ENCODE data around the gene SLCO3A1.
A peak's percentile ranks its signal among the peaks of the same experiment; 100 is the strongest.
"Not testable (repeated sequence)": the region's sequence is repeated elsewhere in the genome, so short reads cannot be mapped to it uniquely, and the experiment has no call there.

Gene SLCO3A1

DNA sequence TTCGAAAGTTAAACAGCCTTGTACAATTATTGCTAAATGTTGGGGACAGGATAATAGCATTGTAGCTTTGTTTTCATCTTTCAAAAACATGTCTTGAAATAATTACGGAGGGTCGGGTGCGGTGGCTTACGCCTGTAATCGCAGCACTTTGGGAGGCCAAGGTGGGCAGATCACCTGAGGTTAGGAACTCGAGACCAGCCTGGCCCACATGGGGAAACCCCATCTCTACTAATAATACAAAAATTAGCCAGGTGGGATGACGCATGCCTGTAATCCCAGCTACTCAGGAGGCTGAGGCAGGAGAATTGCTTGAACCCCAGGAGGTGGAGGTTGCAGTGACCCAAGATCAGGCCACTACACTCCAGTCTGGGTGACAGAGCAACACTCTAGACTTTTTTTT lies 216.7 kb downstream of the SLCO3A1 start:
- not testable (repeated sequence) for DNase-seq (ENCODE audit: low spot score)

DNA sequence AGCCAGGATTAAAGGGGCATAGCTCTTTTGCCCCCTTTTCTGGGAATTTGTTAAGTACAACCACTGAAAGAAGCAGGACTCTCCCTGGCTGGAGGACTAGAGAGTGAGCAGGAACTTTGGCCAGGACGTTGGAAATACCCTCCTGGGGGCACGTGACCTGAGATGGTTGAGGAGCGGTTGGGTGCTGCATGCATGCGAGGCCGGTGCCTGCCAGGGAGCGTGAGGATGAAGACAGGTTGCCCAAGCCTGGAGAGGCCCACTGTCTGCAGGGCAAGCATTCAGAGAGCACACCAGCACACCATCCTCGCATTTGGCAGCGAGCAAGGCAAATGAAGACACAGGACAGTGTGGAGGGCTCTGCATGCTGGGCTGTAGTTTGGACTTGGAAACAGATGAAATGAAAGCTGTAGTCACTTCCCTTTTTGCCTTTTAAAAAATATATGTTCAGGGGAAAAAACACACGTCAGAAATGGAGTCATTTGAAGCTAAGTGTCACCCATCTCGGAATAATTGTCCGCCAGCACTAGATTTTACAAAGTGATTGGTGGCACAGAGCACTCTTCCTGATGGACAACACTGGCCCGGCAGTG lies 217.6 kb downstream of the SLCO3A1 start:
- DNase-seq (ENCODE audit: low spot score): no peak

DNA sequence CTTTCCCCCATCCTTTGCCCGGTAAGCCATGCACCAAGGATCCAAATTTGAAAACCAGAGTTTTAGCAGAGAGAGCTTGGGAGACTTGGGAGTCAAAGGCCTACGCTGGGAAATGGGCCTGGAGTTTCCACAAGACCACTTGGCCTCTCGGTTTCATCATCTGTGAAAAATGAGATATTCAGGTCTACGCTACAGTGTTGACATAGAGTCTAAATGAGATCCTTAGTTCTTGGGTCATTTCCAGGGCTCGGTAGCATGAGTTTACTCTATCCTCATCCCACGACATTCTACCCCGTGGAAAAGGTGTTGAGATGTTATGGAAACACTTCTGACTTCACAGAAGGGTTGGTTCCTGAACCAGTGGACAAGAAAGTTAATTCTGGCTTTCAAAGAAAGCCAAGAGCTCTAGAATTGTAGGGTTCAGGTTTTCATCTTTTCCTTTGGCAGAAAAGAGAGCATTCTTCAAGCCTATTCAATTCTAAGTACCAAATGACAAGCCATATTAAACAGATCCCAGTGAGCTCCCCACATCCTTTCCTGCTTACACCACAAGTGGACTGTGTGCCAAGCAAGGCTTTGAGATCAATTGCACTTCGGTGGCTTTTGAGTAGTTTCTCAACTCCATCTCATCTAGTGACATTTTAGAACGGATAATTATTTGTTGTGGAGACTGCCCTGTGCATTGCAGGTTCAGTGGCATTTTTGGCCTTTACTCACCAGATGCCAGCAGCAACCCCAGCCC lies 219.7 kb downstream of the SLCO3A1 start:
- DNase-seq (ENCODE audit: low spot score): no peak

DNA sequence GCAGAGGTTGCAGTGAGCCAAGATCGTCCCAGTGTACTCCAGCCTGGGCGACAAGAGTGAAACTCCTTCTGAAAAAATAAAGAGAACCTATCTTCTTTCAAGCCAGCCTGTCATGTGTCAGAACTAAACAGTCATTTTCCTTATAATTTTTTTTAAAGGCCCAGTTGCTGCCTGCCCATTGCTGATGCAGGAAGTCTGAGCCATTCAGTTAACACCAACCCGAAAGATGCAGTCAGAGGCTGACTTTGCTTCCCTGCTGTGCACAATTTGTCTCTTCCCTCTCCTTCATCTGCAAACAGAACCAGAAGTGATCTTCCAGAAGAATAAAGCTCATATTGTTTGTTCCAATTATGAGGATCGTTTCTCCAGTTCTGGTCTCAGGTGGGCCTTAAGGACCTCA lies 220.6 kb downstream of the SLCO3A1 start:
- no peak for DNase-seq (ENCODE audit: low spot score)

DNA sequence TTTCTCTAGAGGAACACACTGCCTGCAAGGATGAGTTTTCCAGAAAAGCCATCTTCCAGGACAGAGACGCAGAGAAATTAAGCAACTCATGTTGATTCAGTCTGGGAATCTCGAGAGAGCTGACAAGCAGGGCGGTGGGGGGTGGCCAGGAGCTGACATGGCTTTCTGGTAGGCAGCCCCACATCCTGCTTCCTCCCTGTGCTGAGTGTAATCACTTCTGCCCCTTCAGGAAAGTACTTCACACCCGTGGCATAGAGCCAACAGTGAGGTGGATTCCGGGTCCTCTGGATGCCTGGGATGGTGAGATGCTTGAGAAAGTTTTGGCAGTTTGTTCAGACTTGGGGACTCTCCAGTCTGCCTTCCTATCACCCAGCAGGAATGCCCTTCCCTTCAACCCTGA lies 221.1 kb downstream of the SLCO3A1 start:
- no peak for DNase-seq (ENCODE audit: low spot score)

DNA sequence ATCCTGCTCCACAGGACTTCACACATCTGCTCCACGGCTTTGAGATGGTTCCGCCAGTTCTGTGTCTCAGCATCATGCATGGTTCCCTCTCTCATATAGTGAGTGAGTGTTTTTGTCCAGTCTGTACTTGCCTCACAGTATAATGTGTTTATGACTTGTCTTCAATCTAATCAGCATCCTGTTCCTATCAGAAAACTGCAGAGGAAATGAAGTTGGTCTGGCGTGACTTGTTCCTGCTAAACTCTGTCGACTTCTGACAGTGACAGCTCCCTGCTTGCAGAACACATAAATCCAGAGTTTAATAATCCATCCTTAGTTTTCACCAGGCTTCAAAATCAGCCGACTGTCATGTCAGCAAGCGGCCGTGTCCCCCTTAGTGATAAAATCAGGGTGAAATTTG lies 222.3 kb downstream of the SLCO3A1 start:
- DNase-seq (ENCODE audit: low spot score): no peak

DNA sequence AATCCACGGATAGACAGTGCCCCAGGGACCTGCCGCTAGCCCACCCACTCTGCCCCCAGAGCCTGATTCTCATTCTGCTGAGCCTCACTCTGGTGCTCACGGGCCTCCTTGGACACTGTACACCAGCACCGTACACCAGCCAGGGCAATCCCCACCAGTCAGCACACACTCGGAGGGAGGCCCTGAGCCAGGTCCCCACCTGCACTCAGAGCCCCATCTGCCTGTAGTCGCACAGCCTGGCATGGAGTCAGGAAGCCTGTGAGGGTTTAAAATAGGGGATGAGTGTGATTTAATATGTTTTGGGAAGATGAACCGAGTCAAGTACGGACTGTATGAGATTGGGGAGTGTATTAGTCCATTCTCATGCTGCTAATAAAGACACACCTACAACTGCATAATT lies 223.0 kb downstream of the SLCO3A1 start:
- no peak for DNase-seq (ENCODE audit: low spot score)

DNA sequence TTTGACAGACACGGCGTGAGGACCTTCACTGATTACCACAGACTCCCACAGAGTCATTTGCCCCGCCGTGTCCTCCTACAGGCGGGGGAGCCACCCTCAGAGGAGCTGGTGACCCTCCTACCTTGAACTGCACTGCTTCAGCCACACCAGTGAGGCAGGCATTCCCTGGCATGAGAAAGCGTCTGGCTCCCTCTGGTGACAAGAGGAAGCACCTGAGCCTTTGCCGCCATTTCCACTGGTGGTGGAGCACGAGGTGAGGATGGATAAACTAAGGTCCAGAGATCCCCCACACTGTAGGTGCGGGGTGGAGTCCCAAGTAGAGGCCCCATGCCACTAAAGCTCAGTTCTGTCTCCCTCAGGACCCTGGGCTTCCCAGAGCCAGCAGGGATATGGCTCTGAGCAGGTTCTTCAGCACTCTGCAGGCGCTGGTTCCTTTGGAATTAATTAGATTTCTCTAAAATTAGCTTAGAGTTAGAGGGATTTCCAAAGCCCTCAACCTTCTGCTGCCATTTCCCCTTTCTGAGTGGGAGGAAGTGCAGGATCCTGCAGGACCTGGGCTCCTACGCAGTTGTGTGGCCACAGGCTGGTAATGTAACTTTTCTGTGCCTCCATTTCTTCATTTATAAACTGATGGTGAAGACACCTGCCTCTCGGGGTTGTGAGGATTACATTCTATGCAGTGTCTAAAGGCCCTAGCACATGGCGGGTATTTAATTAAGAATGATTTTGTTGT lies 224.0 kb downstream of the SLCO3A1 start:
- peak; percentile 62 for DNase-seq (ENCODE audit: low spot score)

DNA sequence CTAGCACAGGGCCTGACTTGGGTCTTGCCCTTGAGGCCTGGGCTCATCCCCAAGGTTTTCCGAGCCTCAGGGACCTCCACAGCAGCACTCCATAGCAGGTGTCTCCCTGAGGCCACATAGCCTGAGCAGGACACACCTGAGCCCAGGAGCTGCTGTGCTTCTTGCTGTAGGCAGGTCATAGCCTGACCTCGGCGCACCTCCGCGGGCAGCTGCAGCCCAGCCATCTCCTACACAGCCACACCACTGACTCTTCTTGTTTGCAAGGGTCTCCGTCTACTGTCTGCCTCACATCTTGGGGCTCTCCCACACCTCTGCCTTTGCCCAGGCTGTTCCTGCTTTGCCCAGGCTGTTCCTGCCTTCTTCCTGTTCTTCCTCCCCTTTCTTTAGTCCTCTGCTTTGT lies 224.8 kb downstream of the SLCO3A1 start:
- DNase-seq (ENCODE audit: low spot score): no peak

DNA sequence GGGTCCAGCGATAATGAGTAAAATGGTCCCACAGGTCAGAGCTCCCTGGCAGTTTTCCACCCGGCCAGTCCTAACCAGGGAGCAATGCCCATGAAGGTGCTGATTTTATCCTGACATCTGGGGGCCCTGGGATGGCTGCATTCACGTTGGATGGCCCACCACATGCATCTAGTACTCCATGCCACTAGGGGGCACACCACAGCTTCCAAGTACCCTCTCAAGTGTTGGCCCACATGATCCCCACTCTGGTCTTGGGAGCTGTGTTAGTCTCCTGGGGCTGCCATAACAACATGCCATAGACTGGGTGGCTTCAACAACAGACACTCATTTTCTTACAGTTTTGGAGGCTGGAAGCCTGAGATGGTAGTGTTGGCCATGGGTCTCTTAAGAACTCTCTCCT lies 225.5 kb downstream of the SLCO3A1 start:
- DNase-seq (ENCODE audit: low spot score): no peak

DNA sequence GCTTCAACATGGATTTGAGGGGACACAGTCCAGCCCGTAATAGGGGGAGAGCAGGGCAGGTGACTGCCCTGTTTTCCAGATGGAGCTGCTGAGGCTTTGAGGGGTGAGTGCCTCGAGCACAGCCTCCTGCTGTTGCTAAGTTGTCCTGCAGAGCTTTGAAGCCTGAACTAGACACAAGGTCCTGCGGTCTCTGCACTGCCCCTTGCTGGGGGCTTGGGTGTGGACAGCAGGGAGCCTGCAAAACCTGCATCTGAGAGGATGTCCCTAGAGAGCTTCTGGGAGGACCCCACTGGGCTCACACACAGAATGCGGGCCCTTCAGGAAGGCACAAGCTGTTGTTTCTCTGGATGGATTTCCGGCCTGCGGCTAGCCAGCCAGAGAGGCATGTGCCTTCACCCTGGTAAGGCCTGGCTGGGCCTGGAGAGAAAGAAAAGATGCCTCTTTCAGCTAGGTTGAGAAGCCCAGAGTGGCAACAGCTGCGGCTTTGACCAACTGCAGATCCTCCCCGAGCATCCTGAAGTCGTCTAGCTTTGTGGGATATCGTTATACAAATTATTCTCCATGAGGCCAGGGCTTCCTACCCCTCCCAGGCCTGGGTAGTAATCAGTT lies 226.2 kb downstream of the SLCO3A1 start:
- DNase-seq (ENCODE audit: low spot score): no peak

DNA sequence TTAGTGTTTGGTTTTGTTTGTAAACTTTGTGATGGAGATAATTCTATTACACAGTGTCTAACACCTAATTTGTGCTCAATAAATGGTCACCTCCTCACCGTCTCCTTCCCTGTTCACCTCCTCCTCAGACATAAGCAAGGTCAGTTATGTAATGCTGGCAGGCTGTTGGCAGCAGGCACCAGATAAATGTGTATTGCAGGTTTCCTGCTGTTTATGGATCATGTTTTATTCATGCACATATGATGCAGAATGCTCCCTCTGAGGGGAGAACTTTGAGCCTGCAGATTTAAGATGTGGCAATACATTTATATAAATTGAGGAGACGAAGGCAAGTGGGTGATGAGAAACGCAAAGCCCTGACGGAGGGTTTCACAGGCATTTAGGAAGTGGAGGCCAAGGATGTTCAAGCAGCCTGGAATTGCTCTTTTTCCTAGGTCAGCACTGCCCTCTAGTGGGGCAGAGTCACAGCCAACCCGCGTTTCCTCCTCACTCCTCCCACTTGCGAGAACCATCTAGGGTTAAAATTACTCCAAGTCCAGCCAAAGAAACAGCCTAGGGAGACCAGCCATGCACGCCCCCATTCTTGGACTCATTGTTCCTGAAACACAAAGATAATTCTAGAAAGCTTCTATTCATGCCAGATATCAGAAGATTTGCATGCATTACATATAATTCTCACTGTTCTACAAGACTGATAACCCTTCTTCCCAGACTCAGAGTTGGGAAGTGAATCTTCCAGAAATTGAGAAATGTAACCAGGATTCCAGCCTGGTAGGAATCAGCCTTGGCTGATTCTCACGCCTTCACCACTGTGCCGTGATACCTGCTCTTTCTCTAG lies 228.7 kb downstream of the SLCO3A1 start:
- DNase-seq (ENCODE audit: low spot score): peak; percentile 36

DNA sequence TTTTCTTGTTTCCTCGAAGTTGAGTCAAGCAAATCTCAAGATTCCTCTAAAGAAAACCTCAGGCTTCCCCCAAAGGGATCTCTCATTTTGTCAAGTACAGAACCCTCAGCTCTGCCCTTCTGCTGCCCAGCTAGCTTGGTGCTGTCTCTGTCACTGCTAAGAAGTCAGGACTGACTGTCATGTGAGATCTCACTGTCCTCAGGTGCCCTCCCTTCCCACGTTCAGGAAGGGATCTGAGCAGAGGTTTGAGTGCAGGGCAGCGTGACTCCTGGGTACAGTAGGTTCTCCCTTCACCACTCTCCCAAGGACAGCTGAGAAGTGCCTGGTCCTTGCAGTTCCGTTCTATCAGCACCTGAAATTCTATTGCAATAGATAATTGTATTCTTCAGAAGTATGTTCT lies 229.7 kb downstream of the SLCO3A1 start:
- no peak for DNase-seq (ENCODE audit: low spot score)

DNA sequence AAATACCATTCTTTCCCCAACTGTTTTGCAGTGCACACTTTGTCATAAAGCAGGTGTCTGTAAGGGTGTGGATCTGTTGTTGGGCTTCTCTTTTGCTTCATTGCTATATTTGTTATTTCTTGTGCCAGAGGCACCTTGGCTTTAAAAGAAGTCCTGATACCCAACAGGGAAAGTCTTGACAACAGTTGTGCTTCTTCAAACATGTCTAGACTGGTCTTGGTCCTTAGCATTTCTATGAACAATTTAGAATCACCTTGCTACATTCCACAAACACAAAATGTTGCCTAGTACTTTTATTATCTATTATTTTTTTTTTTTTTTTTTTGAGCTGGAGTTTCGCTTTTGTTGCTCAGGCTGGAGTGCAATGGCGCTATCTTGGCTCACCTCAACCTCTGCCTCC lies 233.7 kb downstream of the SLCO3A1 start:
- no peak for DNase-seq (ENCODE audit: low spot score)

DNA sequence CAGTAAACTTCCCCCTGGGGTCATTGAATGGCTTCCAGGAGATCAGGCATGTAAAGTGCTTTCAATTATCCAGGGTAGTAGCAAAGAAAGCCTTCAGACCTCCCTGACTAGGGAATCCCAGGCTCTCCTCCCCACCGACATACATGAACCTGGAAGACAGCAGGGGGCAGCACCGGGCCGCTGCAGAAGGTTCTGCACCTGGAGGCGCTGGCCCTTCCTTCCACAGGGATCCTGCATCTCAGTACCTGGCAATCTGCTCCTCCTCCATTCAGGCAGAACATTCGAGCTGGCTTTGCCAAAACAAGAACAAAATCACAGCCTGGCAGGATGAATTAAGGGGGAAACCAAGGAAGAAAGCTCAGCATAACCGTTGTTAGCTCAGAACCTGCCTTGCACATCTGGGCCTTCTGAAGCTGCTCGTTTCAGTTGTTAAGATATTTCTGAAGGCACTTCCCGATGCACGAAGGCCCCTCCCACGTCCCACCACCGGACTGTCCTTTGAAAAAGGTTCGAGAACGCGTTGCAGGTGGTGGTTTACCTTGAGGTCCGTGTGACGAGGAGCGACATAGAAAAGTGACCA lies 237.7 kb downstream of the SLCO3A1 start:
- DNase-seq (ENCODE audit: low spot score): no peak

DNA sequence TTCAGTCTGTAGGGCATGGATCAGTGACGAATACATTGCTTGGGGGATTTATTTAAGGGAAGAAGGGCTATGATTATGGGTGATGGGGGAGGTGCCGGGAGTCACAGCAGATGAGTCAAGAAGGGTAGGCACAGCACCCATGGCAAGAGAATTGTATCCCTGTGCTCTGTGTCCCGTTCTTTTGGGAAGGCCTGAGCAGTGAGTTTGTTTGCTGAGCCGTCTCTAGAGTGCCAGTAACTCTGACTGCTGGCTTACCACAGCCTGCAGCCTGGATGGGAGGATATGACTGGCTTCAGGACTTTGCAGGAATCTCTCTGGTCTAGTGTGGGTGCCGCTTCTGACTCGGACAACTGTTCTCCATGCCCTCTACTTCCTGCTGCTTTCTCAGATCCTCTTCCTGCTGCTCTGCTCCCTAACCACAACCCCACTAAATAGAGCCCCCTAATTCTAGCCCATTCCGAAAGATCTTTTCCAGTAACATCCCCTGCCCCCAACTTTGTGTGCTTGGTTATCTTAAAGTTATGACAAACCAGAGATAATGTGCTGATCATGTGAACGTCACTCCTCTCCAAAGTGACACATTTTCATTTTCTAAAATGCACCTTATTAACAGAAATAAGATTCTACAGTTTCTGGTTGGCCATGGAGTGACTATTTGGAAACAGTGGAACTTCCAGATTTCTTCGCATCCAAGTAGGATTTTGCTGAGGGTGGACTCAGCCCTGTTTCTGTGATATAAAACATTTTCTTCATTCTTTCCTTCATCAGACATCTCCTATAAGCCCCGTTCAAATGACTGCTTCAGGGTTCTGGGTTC lies 239.0 kb downstream of the SLCO3A1 start:
- DNase-seq (ENCODE audit: low spot score): no peak

DNA sequence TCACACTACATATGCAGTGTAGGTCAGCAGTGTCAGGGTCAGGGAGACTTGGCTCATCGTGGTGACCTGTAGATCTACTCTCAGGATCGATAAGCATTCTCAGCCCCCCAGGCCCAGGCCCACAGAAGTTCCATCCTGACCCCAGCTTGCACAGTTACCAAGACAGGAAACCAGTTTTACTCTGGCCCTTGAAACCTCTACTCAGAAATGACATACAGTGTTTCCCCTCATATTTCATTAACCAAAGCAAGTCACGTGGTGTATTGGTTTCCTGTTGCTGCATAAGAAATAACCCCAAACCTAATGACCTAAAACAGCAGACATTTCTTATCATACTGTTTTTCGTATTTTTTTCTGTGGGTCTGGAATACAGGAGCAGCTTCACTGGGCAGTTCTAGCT lies 242.2 kb downstream of the SLCO3A1 start:
- no peak for DNase-seq (ENCODE audit: low spot score)

DNA sequence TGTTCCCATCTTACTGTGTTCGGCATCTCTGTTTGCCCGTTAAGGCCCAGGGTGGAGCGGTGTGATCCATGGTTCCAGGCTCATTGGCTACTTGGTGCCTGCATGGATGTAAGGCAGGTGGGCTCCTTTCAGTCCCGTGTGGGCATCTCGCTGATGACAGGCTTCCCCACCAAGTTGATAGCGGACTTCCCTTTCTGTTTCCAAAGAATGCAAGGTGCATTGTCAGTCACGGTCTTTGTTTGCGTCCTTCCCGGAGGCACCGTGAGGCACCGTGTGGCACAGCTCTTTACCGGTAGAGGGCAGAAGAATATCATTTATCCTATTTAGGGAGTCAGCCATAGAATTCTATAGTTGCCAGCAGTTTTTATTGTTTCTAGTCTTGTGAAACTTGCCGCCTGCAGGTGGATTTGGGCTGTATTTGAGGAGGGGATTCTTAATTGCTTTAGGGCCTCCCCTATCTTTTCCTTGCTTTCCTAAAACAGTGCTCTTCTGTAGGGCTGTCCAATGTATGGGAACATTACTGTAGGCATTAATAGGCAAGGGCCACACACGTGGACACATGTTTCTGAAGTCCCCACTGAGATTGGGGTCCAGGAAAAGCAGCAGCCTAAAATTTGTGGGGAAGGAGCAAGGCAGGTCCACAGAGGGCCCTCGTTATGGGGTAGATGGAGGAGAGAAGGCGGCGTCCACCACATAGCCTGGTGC lies 244.1 kb downstream of the SLCO3A1 start:
- DNase-seq (ENCODE audit: low spot score): peak; percentile 55

DNA sequence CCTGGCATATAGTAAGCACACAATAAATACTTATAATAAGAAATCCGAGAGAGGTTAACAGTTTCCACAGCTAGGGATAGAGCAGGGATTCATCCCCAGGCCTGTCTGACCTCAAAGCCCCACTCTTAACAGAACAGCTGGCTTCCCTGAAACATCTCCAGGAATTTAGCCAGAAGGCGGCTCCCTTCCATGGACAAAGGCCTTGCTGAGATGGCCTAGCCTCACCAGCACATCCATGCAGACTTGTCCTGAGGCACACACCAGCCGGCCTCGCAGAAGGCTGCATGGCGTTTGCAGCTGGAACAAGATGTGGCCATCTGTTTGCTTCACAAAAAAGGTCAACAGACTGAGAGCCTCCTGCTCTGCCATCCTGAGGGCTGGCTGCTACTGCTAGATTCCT lies 245.4 kb downstream of the SLCO3A1 start:
- DNase-seq (ENCODE audit: low spot score): no peak

DNA sequence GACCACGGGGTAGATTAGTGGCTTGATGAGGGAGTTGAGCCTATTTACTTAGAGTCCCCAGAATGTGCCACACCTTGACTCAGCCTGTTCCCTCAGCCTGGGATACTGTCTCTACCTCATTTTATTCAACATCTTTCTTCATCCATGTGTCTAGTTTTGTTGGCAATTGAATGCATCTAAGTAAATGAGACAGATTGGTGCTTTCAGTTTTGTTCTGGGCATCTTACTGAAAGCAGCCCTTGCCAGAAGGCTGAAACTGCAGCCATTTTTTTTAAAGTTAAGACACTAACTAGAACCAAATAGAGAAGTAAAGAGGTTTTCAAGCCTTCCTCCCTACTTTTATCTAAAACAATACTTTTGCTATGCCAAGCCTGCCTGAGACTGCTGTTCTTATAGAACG lies 246.8 kb downstream of the SLCO3A1 start:
- no peak for DNase-seq (ENCODE audit: low spot score)

All from germinal center (tissue), 1 donor.